Measurements from ENCODE around the gene TMCC1.

Gene TMCC1

GRCh38 chr3:129627350-129628168, 266.0 kb downstream of the TMCC1 start:
- Histone ChIP-seq H3K4me1 (ENCODE audit: insufficient read depth, low read length, poor library complexity, severe bottlenecking) (peaks cover 22% of the 10 kb centered on the region), H4K20me1 (ENCODE audit: insufficient read depth, low read length, poor library complexity, severe bottlenecking) (no peaks in the 10 kb centered on the region), H3K4me2 (ENCODE audit: low read depth, low read length, poor library complexity, severe bottlenecking) (peak overlapping the region; percentile 80), H3K79me2 (ENCODE audit: insufficient read depth, low read length) (no peaks in the 10 kb centered on the region), H3F3A (ENCODE audit: low read depth) (no peaks in the 10 kb centered on the region), H3K27me3 (ENCODE audit: insufficient read depth, low read length, poor library complexity, severe bottlenecking) (no peaks in the 10 kb centered on the region), H3K9ac (ENCODE audit: low read depth, low read length, poor library complexity, severe bottlenecking) (peak overlapping the region; percentile 93), H2AFZ (ENCODE audit: low read length) (peak overlapping the region; percentile 91), H3K4me3 (ENCODE audit: low read length, poor library complexity, severe bottlenecking) (peak overlapping the region; percentile 85), H3K9me2 (replicated peaks; ENCODE audit: low read depth, low read length) (no peaks in the 10 kb centered on the region), H3K9me3 (ENCODE audit: insufficient read depth, low read depth, low read length) (no peaks in the 10 kb centered on the region), H3K36me3 (ENCODE audit: insufficient read depth, low read length) (no peaks in the 10 kb centered on the region)
- TF ChIP-seq CTCF (conservative IDR thresholded peaks at IDR 0.05; ENCODE audit: low read length) (peak; percentile 89), EZH2phosphoT487 (IDR thresholded peaks at IDR 0.05; ENCODE audit: borderline replicate concordance) (no peak)

- no peaks in the 10 kb centered on the region for H4K20me1 ChIP-seq (ENCODE audit: insufficient read depth, low read length, poor library complexity, severe bottlenecking)
- no peaks in the 10 kb centered on the region for H3K27me3 ChIP-seq (ENCODE audit: insufficient read depth, low read length, poor library complexity, severe bottlenecking)
- TF ChIP-seq CTCF (conservative IDR thresholded peaks at IDR 0.05; ENCODE audit: low read length) (peak; percentile 38), EZH2phosphoT487 (IDR thresholded peaks at IDR 0.05; ENCODE audit: borderline replicate concordance) (no peak)
- H3K4me1 ChIP-seq (ENCODE audit: insufficient read depth, low read length, poor library complexity, severe bottlenecking): peaks cover 22% of the 10 kb centered on the region
- peak overlapping the region; percentile 91 for H2AFZ ChIP-seq (ENCODE audit: low read length)
- peak overlapping the region; percentile 80 for H3K4me2 ChIP-seq (ENCODE audit: low read depth, low read length, poor library complexity, severe bottlenecking)
- no peaks in the 10 kb centered on the region for H3K36me3 ChIP-seq (ENCODE audit: insufficient read depth, low read length)
- no peaks in the 10 kb centered on the region for H3K79me2 ChIP-seq (ENCODE audit: insufficient read depth, low read length)
- no peaks in the 10 kb centered on the region for H3F3A ChIP-seq (ENCODE audit: low read depth)
- H3K9ac ChIP-seq (ENCODE audit: low read depth, low read length, poor library complexity, severe bottlenecking): peak overlapping the region; percentile 93
- H3K9me3 ChIP-seq (ENCODE audit: insufficient read depth, low read depth, low read length): no peaks in the 10 kb centered on the region
- peak overlapping the region; percentile 85 for H3K4me3 ChIP-seq (ENCODE audit: low read length, poor library complexity, severe bottlenecking)
- H3K9me2 ChIP-seq (replicated peaks; ENCODE audit: low read depth, low read length): no peaks in the 10 kb centered on the region
These were observed 266.7 kb downstream of the TMCC1 start for GRCh38 chr3:129626744-129627349.

- Histone ChIP-seq H3F3A (ENCODE audit: low read depth) (no peaks in the 10 kb centered on the region), H3K36me3 (ENCODE audit: insufficient read depth, low read length) (no peaks in the 10 kb centered on the region), H3K4me2 (ENCODE audit: low read depth, low read length, poor library complexity, severe bottlenecking) (no peak overlapping the region), H3K4me1 (ENCODE audit: insufficient read depth, low read length, poor library complexity, severe bottlenecking) (peaks cover 22% of the 10 kb centered on the region), H2AFZ (ENCODE audit: low read length) (no peak overlapping the region), H3K9me2 (replicated peaks; ENCODE audit: low read depth, low read length) (no peaks in the 10 kb centered on the region), H3K9me3 (ENCODE audit: insufficient read depth, low read depth, low read length) (no peaks in the 10 kb centered on the region), H3K79me2 (ENCODE audit: insufficient read depth, low read length) (no peaks in the 10 kb centered on the region), H4K20me1 (ENCODE audit: insufficient read depth, low read length, poor library complexity, severe bottlenecking) (no peaks in the 10 kb centered on the region), H3K4me3 (ENCODE audit: low read length, poor library complexity, severe bottlenecking) (no peak overlapping the region), H3K9ac (ENCODE audit: low read depth, low read length, poor library complexity, severe bottlenecking) (peak overlapping the region; percentile 42), H3K27me3 (ENCODE audit: insufficient read depth, low read length, poor library complexity, severe bottlenecking) (no peaks in the 10 kb centered on the region)
- TF ChIP-seq CTCF (conservative IDR thresholded peaks at IDR 0.05; ENCODE audit: low read length): peak; percentile 25; the same call in 1 of the 2 replicates
- no peak for TF ChIP-seq EZH2phosphoT487 (IDR thresholded peaks at IDR 0.05; ENCODE audit: borderline replicate concordance)
These were observed 268.2 kb downstream of the TMCC1 start for GRCh38 chr3:129625072-129625874.
